ENCODE measurements around the gene PLA2G15.

The PLA2G15 gene, protein sequence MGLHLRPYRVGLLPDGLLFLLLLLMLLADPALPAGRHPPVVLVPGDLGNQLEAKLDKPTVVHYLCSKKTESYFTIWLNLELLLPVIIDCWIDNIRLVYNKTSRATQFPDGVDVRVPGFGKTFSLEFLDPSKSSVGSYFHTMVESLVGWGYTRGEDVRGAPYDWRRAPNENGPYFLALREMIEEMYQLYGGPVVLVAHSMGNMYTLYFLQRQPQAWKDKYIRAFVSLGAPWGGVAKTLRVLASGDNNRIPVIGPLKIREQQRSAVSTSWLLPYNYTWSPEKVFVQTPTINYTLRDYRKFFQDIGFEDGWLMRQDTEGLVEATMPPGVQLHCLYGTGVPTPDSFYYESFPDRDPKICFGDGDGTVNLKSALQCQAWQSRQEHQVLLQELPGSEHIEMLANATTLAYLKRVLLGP

GRCh38 chr16:68244903-68245853 is at the start of gene PLA2G15:
Gene PLA2G15 (plus strand): TSS chr16:68245373. CDS start chr16:68245427, 54 bp downstream.
- peak; percentile 97 for DNase-seq (ENCODE audit: low read depth in 2 of 2)

DNA sequence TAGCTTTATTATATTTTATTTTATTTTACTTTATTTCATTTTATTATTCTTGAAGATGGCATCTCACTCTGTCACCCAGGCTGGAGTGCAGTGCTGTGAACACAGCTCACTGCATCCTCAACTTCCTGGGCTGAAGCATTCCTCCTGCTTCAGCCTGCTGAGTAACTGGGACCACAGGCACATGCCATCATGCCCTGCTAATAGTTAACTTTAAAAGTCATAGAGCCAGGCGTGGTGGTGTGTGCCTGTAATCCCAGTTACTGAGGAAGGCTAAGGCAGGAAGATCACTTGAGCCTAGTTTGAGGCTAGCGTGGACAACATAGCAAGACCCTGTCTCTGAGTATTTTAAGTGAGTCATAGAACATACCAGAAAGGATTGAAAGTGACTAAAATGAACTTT is 47.9 kb upstream of the PLA2G15 start:
- no peak for DNase-seq (ENCODE audit: low read depth in 2 of 2)

GRCh38 chr16:68200088-68200783 is 44.9 kb upstream of the PLA2G15 start:
- no peak for DNase-seq (ENCODE audit: low read depth in 2 of 2)

GRCh38 chr16:68202091-68202519 is 43.1 kb upstream of the PLA2G15 start:
- DNase-seq (ENCODE audit: low read depth in 2 of 2): no peak

- no peak for DNase-seq (ENCODE audit: low read depth in 2 of 2)
These were observed 38.9 kb upstream of the PLA2G15 start for GRCh38 chr16:68206245-68206644.

DNA sequence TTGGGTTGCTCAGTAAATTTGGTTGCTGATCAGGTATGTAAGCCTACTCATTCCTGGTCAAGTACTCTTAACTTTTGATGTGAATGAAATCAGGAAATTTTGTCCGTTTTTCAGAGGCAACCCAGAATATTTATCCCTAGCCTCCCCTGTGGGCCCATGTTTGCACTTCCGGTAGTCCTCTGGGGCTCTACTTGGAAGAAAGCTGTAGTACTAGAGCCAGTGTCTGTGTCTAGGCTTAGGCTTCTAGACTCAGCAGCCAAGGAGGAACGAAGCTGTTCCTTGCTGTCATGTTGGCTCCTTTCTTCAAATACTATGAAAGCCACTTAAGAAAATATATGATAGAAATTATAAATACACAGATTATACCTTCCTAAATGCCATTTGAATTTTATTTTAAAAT is 30.4 kb upstream of the PLA2G15 start:
- no peak for DNase-seq (ENCODE audit: low read depth in 2 of 2)

GRCh38 chr16:68215302-68215701 is 29.9 kb upstream of the PLA2G15 start:
- no peak for DNase-seq (ENCODE audit: low read depth in 2 of 2)

GRCh38 chr16:68216240-68216639 is 28.9 kb upstream of the PLA2G15 start:
- no peak for DNase-seq (ENCODE audit: low read depth in 2 of 2)

DNA sequence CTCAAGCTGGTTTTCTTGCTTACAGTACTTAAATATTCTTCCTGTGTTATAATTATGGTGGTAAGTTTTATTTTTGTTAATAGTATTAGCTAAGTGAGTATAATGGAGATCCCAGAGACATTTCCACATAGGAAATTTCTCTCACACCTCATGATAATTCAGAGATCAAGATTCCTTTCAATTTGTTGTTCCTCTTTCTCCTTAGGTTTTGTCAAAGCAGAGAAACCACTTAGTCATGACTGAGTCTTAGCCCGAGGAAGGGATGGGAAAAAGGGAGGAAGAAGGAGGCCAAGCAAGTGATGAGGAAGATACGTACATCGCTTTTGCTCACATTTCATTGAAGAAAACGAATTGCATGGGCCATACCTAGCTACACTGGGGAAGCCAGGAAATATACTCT is 27.7 kb upstream of the PLA2G15 start:
- DNase-seq (ENCODE audit: low read depth in 2 of 2): no peak

DNA sequence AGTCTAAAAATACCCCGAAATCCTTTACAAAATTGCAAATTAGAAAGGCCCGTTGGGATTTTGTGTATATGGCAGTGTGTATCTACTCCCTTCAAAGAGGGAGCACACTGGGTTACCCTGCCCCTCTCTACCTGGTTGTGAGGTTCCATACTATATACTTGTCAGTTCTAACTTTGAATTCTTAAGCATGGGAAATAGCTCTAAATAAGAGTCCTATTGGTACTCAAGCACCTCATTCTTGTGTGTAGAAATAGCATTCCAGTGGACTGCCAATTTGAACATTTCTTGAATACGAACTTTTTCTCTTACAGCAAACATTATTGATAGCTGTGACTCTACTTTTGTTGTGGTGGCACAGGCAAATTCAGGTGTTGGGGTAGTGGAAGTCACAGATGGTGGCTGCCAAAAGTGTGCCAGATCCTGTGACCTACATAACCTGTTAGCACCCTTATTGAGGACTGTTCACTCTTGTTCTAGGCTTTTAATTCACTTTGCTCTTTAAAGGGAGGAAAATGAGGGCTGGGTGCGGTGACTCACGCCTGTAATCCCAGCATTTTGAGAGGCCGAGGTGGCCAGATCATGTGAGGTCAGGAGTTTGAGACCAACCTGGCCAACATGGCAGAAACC is 25.3 kb upstream of the PLA2G15 start:
- no peak for DNase-seq (ENCODE audit: low read depth in 2 of 2)

- no peak for DNase-seq (ENCODE audit: low read depth in 2 of 2)
These were observed 22.1 kb upstream of the PLA2G15 start for GRCh38 chr16:68223072-68223471.

DNA sequence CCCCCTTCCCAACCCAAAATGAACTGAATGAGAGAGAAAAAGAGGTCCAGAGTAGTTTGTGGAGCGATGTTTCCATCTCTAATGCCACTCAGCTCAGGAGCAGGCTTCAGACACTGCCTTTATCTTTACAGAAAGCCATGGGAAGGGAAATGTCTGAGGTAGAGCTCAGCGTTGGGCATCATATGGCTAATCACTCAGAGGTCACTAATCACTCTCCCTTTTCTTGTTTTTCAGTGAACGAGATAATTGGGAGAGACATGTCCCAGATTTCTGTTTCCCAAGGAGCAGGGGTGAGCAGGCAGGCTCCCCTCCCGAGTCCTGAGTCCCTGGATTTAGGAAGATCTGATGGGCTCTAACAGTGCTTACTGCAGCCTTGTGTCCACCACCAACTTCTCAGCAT is 19.1 kb upstream of the PLA2G15 start:
- DNase-seq (ENCODE audit: low read depth in 2 of 2): no peak

GRCh38 chr16:68227183-68227793 is 17.9 kb upstream of the PLA2G15 start:
- no peak for DNase-seq (ENCODE audit: low read depth in 2 of 2)

GRCh38 chr16:68227850-68228553 is 17.2 kb upstream of the PLA2G15 start:
- no peak for DNase-seq (ENCODE audit: low read depth in 2 of 2)

DNA sequence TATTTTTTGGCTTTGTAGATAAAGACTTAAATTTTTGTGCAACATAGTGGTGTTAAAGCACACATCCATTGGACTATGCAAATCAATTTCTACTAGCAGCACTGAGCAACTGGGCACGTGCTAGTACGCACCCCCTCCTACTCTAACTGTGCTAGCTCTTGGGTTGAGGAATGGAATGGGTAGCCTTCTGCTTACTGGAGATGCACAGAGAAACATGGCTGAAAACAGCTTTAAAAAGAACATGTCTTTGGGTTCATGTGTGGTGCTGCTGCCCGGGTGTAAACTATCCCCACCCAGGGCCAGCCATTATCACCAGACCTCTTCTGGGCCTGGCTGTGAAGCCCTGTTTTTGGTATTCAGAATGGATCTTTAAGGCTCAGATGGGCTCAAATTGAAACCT is 16.5 kb upstream of the PLA2G15 start:
- DNase-seq (ENCODE audit: low read depth in 2 of 2): no peak

DNA sequence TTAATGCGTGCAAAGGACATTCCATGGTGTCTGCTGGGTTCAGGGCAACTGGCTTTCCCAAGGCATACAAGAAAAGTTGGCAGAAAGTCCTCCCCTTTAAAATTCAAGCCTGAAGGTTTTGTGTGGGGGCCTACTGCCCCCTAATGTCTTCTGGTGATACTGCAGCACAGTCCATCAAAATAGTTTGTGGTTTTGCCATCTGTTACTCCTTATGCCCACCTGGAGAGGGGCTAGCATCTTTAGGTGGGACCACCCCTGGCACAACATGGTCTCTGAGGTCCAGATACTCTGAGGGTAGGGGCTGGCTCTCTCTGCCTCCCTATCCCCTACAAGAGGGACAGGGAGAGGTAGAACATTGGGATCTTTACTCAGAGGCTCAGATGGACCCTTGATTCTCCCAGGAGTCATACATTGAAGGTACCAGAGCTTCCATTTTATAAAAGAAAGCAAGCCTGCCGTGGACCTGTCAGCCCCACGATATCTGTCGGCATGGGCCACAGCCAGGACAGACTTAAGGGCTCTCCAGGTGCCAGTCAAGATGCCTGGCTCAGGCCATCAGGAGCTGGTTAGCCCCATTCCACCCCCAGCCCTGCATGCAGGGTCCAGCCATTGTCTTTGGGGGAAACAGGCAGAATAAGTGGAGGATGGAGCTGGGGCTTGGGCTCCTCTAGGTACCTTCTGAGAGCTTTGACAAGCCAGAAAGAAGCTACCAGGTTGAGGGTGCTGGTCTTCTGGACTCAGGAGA is 15.6 kb upstream of the PLA2G15 start:
- peak in 1 of 2 donors; percentile 42 for DNase-seq (ENCODE audit: low read depth in 2 of 2)

DNA sequence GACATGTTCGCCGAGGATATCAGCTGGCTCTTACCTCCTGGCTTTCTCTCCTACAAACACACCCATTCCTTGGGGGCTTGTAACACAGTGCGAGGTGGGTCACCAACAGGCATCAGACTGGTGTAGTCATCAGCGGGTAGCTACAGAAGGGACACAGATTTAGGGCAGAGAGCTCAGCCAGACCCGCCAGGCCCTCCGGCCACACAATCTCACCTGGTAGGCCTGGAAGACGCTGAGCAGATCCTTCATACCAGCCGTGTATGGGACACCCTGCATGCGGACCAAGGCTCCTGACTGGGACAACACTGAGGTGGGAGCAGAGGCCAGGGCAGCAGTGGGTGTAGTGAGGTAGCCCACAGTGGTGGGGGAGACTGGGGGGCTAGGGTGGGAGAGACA is 15.0 kb upstream of the PLA2G15 start:
- no peak for DNase-seq (ENCODE audit: low read depth in 2 of 2)

DNA sequence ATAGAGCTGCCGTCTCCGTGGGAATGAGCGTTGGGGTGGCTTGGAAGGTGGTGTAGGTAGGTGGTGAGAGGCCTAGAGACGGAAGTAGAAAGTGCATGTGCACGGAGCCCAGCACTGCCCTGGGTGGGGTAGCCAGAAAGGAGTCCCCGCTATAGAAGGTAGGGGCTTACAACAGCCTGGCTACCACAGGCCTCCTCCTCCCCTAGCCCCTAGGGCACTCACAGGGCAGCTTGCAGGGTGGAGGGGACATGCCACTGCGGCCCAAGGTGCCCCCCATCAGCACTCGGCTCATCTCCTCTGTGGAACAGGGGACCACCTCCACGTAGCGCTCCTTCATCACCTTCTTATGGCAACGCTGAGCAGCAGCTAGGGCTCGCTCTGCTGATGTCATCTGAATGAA is 14.2 kb upstream of the PLA2G15 start:
- DNase-seq (ENCODE audit: low read depth in 2 of 2): no peak

- DNase-seq (ENCODE audit: low read depth in 2 of 2): no peak
These were observed 13.6 kb upstream of the PLA2G15 start for GRCh38 chr16:68231384-68232136.
